Kidney (tissue), 14 donors: Measurements from ENCODE around the gene MEAF6. TPM values are rescaled to one million over a fixed set of nuclear protein-coding genes. Genes with fewer than 3 reads are reported as not detected.

Experiments used
- DNase-seq, 5 donors: peaks; one replicate each; pipeline ENCODE4 v3.0.0-alpha.2; 2013 to 2020
- FAIRE-seq: peaks from 2 replicates; lab custom pipeline; 2012; peaks lifted over from hg19 to GRCh38; lab: Jason Lieb, UNC
- H3K27ac ChIP-seq, 2 donors: one replicate each; pipeline ENCODE4 v1.7.0; 2013; ENCODE audit warnings: low read depth in 2 of 2, low read length in 2 of 2, inconsistent platforms in 1 of 2
- H3K27me3 ChIP-seq: one replicate; pipeline ENCODE4 v1.7.1; 2013; ENCODE audit warnings: low read length, inconsistent platforms; ENCODE audit not compliant: control insufficient read depth, insufficient read depth
- H3K36me3 ChIP-seq, 3 donors: one replicate each; pipeline versions ENCODE4 v1.7.0 to v1.7.1; 2013; ENCODE audit warnings: low read length in 3 of 3, control low read depth in 1 of 3, inconsistent platforms in 1 of 3; ENCODE audit not compliant: insufficient read depth in 3 of 3, control insufficient read depth in 2 of 3
- H3K4me1 ChIP-seq, 3 donors: one replicate each; pipeline versions ENCODE4 v1.7.0 to v1.7.1; 2013; ENCODE audit warnings: low read length in 3 of 3, inconsistent platforms in 1 of 3, low read depth in 1 of 3; ENCODE audit not compliant: control insufficient read depth in 2 of 3, insufficient read depth in 2 of 3
- H3K4me3 ChIP-seq, 3 donors: one replicate each; pipeline versions ENCODE4 v1.7.0 to v1.8.1; 2013; ENCODE audit warnings: low read length in 3 of 3, control low read depth in 1 of 3, inconsistent platforms in 1 of 3
- H3K9ac ChIP-seq, 3 donors: one replicate each; pipeline versions ENCODE4 v1.7.0 to v1.7.1; 2013; ENCODE audit warnings: low read length in 3 of 3, control low read depth in 1 of 3, inconsistent platforms in 1 of 3
- H3K9me3 ChIP-seq, 3 donors: one replicate each; pipeline versions ENCODE4 v1.7.0 to v1.7.1; 2013; ENCODE audit warnings: low read length in 3 of 3, control low read depth in 1 of 3, inconsistent platforms in 1 of 3; ENCODE audit not compliant: control insufficient read depth in 2 of 3, insufficient read depth in 1 of 3
- CTCF ChIP-seq: IDR thresholded peaks from 3 replicates; pipeline ENCODE4 v1.5.1; 2012; ENCODE audit warnings: mild to moderate bottlenecking, moderate library complexity, borderline replicate concordance; ENCODE audit not compliant: insufficient read depth; ENCODE audit errors: extremely low read depth
- intact Hi-C: fragments of 100-400 bp; cut with DNase I; formaldehyde crosslinking; loops from one replicate; pipeline ENCODE4 v1.11.1; 2022
- polyA plus RNA-seq: library from polyadenylated mRNA; stranded (reverse); fragments of 350-450 nt; fragmentation: Illumina TruSeq; extraction: RNeasy Lipid Tissue Mini Kit (QIAGEN cat#74804); gene quantifications from one replicate; pipeline ENCODE4 v1.2.3, GENCODE V29; 2014; ENCODE audit warnings: low read depth, low replicate concordance; ENCODE audit not compliant: insufficient read depth
- total RNA-seq: library from RNA; stranded (reverse); fragmentation: NEBNext Ultra II Directional; extraction: Animal tissue kit (Norgen Biotek cat#: 25700); gene quantifications from one replicate; pipeline ENCODE4 v1.2.1, GENCODE V29; 2021
- donor health status: control.
- donor health status: control.
- donor health status: control.
- donor health status: control.
- donor health status: control.
- donor health status: DM: yes; HTN: yes; CAD: no.
- donor health status: Normal renal cell carcinoma (clear cell type).

Gene MEAF6
- total and polyA plus RNA-seq, 2 donors from 2014 or later: 45.7 to 65.8 TPM

- Histone ChIP-seq H3K4me1 (peaks cover 0 to 67% (median 37%) of the 10 kb centered on the region in 3 donors), H3K27ac (peak overlapping the region; percentile 92 to 97), H3K9me3 (no peaks in the 10 kb centered on the region), H3K9ac (peak overlapping the region in 2 of 3 donors; percentile 96 to 99), H3K36me3 (peaks cover 0 to 40% (median 24%) of the 10 kb centered on the region in 3 donors), H3K4me3 (peak overlapping the region in 2 of 3 donors; percentile 96), H3K27me3 (no peaks in the 10 kb centered on the region)
- FAIRE-seq (no peak), DNase-seq (peak in 4 of 5 donors; percentile 24 to 93 (median 40))
- intact Hi-C loops: no loop called here
- TF ChIP-seq CTCF: no peak
Observed at GRCh38 chr1:37477198-37477931, 37.2 kb downstream of the MEAF6 start.

GRCh38 chr1:37476460-37477197 lies 37.9 kb downstream of the MEAF6 start:
- FAIRE-seq (no peak), DNase-seq (peak in 1 of 5 donors; percentile 90)
- Histone ChIP-seq H3K4me1 (peaks cover 0 to 75% (median 44%) of the 10 kb centered on the region in 3 donors), H3K9ac (peak overlapping the region in 2 of 3 donors; percentile 96 to 99), H3K9me3 (no peaks in the 10 kb centered on the region), H3K36me3 (peaks cover 0 to 33% (median 20%) of the 10 kb centered on the region in 3 donors), H3K27ac (peak overlapping the region; percentile 92 to 97), H3K27me3 (no peaks in the 10 kb centered on the region), H3K4me3 (peak overlapping the region in 2 of 3 donors; percentile 96)
- intact Hi-C loops: no loop called here
- no peak for TF ChIP-seq CTCF

DNA sequence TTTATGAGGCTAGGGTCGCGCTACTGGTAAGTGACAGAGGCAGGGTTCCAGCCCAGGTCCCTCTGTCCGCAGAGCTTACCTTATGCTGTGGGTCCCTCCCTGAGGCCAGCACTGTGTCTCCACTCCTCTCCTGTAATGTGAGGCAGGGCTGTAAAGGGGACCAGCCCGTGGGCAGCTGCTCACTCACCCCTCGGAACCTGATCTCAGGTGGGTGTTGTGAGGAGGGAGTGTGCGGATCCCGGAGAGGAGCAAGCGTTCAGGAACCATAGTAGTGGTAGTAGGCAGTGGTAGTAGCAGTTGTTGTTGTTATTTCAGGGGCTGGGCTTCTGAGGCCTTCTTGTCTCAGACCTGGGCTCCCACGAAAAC lies 38.5 kb downstream of the MEAF6 start:
- Histone ChIP-seq H3K27me3 (no peaks in the 10 kb centered on the region), H3K4me3 (peak overlapping the region in 2 of 3 donors; percentile 96), H3K27ac (peak overlapping the region; percentile 92 to 97), H3K9me3 (no peaks in the 10 kb centered on the region), H3K36me3 (peaks cover 0 to 28% (median 14%) of the 10 kb centered on the region in 3 donors), H3K4me1 (peaks cover 0 to 79% (median 50%) of the 10 kb centered on the region in 3 donors), H3K9ac (peak overlapping the region in 2 of 3 donors; percentile 96 to 99)
- TF ChIP-seq CTCF: no peak
- no peak for FAIRE-seq
- DNase-seq: no peak
- intact Hi-C loops: no loop called here
